ENCODE data around the gene NAV3. TPM values are rescaled to one million over a fixed set of nuclear protein-coding genes. Genes with fewer than 3 reads are reported as not detected.

NAV3 gene
- total and polyA plus RNA-seq, 2 experiments from 2014 or later, result 4.0 to 12.0 TPM

GRCh38 chr12:78176643-78177042 is 345.9 kb downstream of the NAV3 start (continued):
- no peak for TF ChIP-seq ZNF462 (CRISPR knock-in tag; IDR thresholded peaks at IDR 0.05)
- no peak for TF ChIP-seq NANOG (IDR thresholded peaks at IDR 0.05; ENCODE audit: borderline replicate concordance)
- TF ChIP-seq ZNF114 (CRISPR knock-in tag; IDR thresholded peaks at IDR 0.05), result no peak
- TF ChIP-seq CREB1 (CRISPR knock-in tag; IDR thresholded peaks at IDR 0.05; ENCODE audit: low read depth), result no peak
- no peak for TF ChIP-seq JUNB (IDR thresholded peaks at IDR 0.05; ENCODE audit: unreplicated experiment)

- no peak overlapping the region for H2AFZ ChIP-seq
- no peaks in the 10 kb centered on the region for H3K36me3 ChIP-seq (ENCODE audit: insufficient read depth)
- no peaks in the 10 kb centered on the region for H3K4me1 ChIP-seq (ENCODE audit: insufficient read depth)
- Mint-ChIP-seq H3K27ac (no peak overlapping the region), H3K27me3 (ENCODE audit: insufficient read depth, low read depth, poor library complexity) (no peaks in the 10 kb centered on the region), H3K4me1 (peaks cover 2% of the 10 kb centered on the region; the same call in 1 of the 3 replicates), H3K36me3 (ENCODE audit: low read depth) (no peaks in the 10 kb centered on the region), H3K4me3 (no peak overlapping the region), H3K9me3 (no peaks in the 10 kb centered on the region)
- H3F3A ChIP-seq (replicated peaks; ENCODE audit: low read depth), result no peaks in the 10 kb centered on the region
- H4K20me1 ChIP-seq (replicated peaks; ENCODE audit: insufficient read depth), result no peaks in the 10 kb centered on the region
- no peaks in the 10 kb centered on the region for H3K27me3 ChIP-seq (ENCODE audit: insufficient read depth)
- no peak overlapping the region for H3K4me2 ChIP-seq
- no peaks in the 10 kb centered on the region for H3K9me2 ChIP-seq (ENCODE audit: insufficient read depth)
- ATAC-seq (no peak), DNase-seq (ENCODE audit: low spot score) (no peak)
- no peak overlapping the region for H3K27ac ChIP-seq (ENCODE audit: low read depth)
- no peak overlapping the region for H3K4me3 ChIP-seq
- no peaks in the 10 kb centered on the region for H3K79me2 ChIP-seq (replicated peaks; ENCODE audit: insufficient read depth)
- TF ChIP-seq EZH2phosphoT487 (IDR thresholded peaks at IDR 0.05; ENCODE audit: unreplicated experiment) (no peak), POLR2AphosphoS5 (IDR thresholded peaks at IDR 0.05; ENCODE audit: low read depth) (no peak), NANOG (IDR thresholded peaks at IDR 0.05; ENCODE audit: borderline replicate concordance) (no peak), ZNF462 (CRISPR knock-in tag; IDR thresholded peaks at IDR 0.05) (no peak), STAT1 (IDR thresholded peaks at IDR 0.05; ENCODE audit: unreplicated experiment) (no peak), EZH2 (IDR thresholded peaks at IDR 0.05; ENCODE audit: low read depth, unreplicated experiment) (no peak), ZNF331 (CRISPR knock-in tag; IDR thresholded peaks at IDR 0.05; ENCODE audit: low read depth) (no peak)
Observed at GRCh38 chr12:78177298-78177697, 346.6 kb downstream of the NAV3 start.
